Stomach (tissue), 9 donors: ENCODE results near the gene TMEM106C. TPM values are rescaled to one million over a fixed set of nuclear protein-coding genes. Genes with fewer than 3 reads are reported as not detected.
A peak's percentile ranks its signal among the peaks of the same experiment; 100 is the strongest.

Experiments used
- DNase-seq, 2 donors: peaks; one replicate each; pipeline versions ENCODE4 v3.0.0 to v3.0.0-alpha.2; 2013 to 2019
- H3K27ac ChIP-seq, 5 donors: fragments of 200-600 bp in 4 of 5; sonication (generic) in 4 of 5; one replicate each; pipeline ENCODE4 v1.5.1; 2013 to 2019; ENCODE audit warnings: mild to moderate bottlenecking in 1 of 5, moderate library complexity in 1 of 5
- H3K27me3 ChIP-seq, 3 donors: fragments of 200-600 bp; sonication (generic); one replicate each; pipeline ENCODE4 v1.5.1; 2017 to 2019; ENCODE audit warnings: mixed run types in 1 of 3
- H3K36me3 ChIP-seq, 4 donors: fragments of 200-600 bp; sonication (generic); 1 replicate in 3 of 4; 2 replicates in 1 of 4; pipeline ENCODE4 v1.5.1; 2016 to 2019
- H3K4me1 ChIP-seq, 4 donors: fragments of 200-600 bp; sonication (generic); one replicate each; pipeline ENCODE4 v1.5.1; 2016 to 2019
- H3K4me3 ChIP-seq, 4 donors: fragments of 200-600 bp; sonication (generic) in 3 of 4; one replicate each; pipeline ENCODE4 v1.5.1; 2016 to 2019; ENCODE audit warnings: mild to moderate bottlenecking in 1 of 4
- H3K9me3 ChIP-seq, 4 donors: fragments of 200-600 bp; sonication (generic); one replicate each; pipeline ENCODE4 v1.5.1; 2016 to 2019
- EP300 ChIP-seq: sonication (generic); formaldehyde crosslinking; IDR thresholded peaks from one replicate; pipeline ENCODE4 v1.6.1; 2017; ENCODE audit warnings: antibody characterized with exemption
- POLR2A ChIP-seq, 4 donors: fragments of 450-650 bp; IDR thresholded peaks; one replicate each; pipeline ENCODE4 v1.6.1; 2016; ENCODE audit warnings: antibody characterized with exemption in 4 of 4, control low read depth in 2 of 4, mild to moderate bottlenecking in 1 of 4, moderate library complexity in 1 of 4
- POLR2AphosphoS5 ChIP-seq, 3 donors: sonication (generic); formaldehyde crosslinking; IDR thresholded peaks; one replicate each; pipeline ENCODE4 v1.6.1; 2016; ENCODE audit warnings: antibody characterized with exemption in 3 of 3
- WGBS, 5 donors: extraction: QIAGEN DNeasy Blood & Tissue Kit in 3 of 5; methylation state at CpG; one replicate each; pipeline versions ENCODE4 v1.1.5 to v1.1.7; 2013 to 2018; 5-methylcytosine and 5-hydroxymethylcytosine counted together
- intact Hi-C: fragments of 100-400 bp; cut with DNase I; formaldehyde crosslinking; loops from one replicate; pipeline ENCODE4 v1.15.1; 2023; ENCODE audit warnings: low total_unique reads
- polyA plus RNA-seq, 3 donors: library from polyadenylated mRNA; stranded (reverse); fragments of 200-250 nt; gene quantifications; one replicate each; pipeline ENCODE4 v1.2.3, GENCODE V29; 2013
- total RNA-seq, 5 donors: library from RNA; depleted of rRNA; stranded (reverse); fragments of >200 nt; gene quantifications; one replicate each; pipeline versions ENCODE4 v1.1.0 to v1.2.3, GENCODE V29; 2014 to 2016
- TF ChIP-seq, protein P1 (sequence below), 7 experiments: fragments of 450-650 bp in 4 of 7; fragments of 200-600 bp in 3 of 7; sonication (generic) in 3 of 7; IDR thresholded peaks; one replicate each; pipeline ENCODE4 v1.5.1; 2016 to 2019; ENCODE audit warnings: antibody characterized with exemption in 7 of 7, control low read depth in 2 of 7, mild to moderate bottlenecking in 1 of 7
- donor health status: healthy with polysubstance abuse.
- donor health status: Bipolar disorder and iron deficiency.
- donor health status: healthy.

Gene TMEM106C
- total and polyA plus RNA-seq, 8 donors, result 29.8 to 254 (median 61.9) TPM

DNA sequence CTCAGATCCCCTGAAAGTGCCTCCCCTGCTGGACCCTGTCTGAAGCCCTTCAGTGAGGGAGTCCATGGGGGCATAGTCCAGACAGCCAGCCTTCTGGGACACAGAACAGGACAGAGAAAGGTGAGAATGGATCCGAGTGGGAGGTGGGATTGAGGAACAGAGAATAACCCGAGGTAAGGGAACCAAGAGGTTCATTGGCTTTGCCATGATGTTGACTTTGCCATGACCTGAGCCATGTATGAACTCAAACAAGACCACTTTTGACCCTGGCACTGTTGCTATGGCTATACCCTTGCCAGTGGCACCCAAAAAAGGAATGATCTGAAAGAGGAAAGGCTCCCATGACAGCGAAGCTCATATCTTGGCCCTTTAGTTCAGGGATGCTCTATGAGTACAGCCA is 36.0 kb upstream of the TMEM106C start:
- no peaks in the 10 kb centered on the region for H3K36me3 ChIP-seq
- no peak overlapping the region for H3K4me3 ChIP-seq
- no peak for TF ChIP-seq POLR2A (IDR thresholded peaks at IDR 0.05)
- TF ChIP-seq EP300, result no peak
- TF ChIP-seq POLR2AphosphoS5 (IDR thresholded peaks at IDR 0.05), result no peak
- no peak for DNase-seq
- WGBS, 5 donors, result 70 to 86% (median 80%) methylated on average over 3 of the region's 3 CpGs
- no peaks in the 10 kb centered on the region for H3K4me1 ChIP-seq
- intact Hi-C loops, result no loop called here
- H3K9me3 ChIP-seq, result no peaks in the 10 kb centered on the region
- no peak overlapping the region for H3K27ac ChIP-seq
- H3K27me3 ChIP-seq, result peaks cover 0 to 42% (median 6%) of the 10 kb centered on the region in 3 donors

DNA sequence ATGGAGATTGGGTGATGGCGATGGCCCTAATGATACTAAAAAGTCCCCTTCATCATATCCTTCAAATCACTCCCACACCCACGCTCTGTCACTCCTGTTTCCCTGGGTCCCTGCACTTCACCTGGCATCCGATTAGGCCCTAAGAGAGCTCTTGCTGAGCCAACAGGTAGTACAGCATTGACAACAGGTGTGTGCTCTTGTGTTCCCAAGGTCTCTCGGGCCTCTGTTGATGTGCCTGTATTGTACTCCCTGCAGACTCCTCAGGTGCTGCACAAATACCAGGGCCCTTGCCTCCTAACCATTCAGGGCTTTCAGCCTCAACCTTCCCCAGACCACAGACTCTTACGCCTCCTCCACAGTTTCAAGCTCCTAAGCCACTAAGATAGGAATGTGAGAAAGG is 32.8 kb upstream of the TMEM106C start:
- TF ChIP-seq EP300 (no peak), POLR2AphosphoS5 (IDR thresholded peaks at IDR 0.05) (no peak), POLR2A (IDR thresholded peaks at IDR 0.05) (no peak)
- TF ChIP-seq, protein P1, sequence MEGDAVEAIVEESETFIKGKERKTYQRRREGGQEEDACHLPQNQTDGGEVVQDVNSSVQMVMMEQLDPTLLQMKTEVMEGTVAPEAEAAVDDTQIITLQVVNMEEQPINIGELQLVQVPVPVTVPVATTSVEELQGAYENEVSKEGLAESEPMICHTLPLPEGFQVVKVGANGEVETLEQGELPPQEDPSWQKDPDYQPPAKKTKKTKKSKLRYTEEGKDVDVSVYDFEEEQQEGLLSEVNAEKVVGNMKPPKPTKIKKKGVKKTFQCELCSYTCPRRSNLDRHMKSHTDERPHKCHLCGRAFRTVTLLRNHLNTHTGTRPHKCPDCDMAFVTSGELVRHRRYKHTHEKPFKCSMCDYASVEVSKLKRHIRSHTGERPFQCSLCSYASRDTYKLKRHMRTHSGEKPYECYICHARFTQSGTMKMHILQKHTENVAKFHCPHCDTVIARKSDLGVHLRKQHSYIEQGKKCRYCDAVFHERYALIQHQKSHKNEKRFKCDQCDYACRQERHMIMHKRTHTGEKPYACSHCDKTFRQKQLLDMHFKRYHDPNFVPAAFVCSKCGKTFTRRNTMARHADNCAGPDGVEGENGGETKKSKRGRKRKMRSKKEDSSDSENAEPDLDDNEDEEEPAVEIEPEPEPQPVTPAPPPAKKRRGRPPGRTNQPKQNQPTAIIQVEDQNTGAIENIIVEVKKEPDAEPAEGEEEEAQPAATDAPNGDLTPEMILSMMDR (IDR thresholded peaks at IDR 0.05), result no peak
- intact Hi-C loops, result no loop called here
- DNase-seq, result no peak
- 84 to 94% (median 93%) methylated on average over 5 of the region's 5 CpGs for WGBS, 5 donors
- Histone ChIP-seq H3K36me3 (no peaks in the 10 kb centered on the region), H3K9me3 (no peaks in the 10 kb centered on the region), H3K27ac (no peak overlapping the region), H3K4me3 (no peak overlapping the region), H3K4me1 (peaks cover 0 to 7% (median 5%) of the 10 kb centered on the region in 4 donors), H3K27me3 (peaks cover 0 to 39% (median 0%) of the 10 kb centered on the region in 3 donors)

DNA sequence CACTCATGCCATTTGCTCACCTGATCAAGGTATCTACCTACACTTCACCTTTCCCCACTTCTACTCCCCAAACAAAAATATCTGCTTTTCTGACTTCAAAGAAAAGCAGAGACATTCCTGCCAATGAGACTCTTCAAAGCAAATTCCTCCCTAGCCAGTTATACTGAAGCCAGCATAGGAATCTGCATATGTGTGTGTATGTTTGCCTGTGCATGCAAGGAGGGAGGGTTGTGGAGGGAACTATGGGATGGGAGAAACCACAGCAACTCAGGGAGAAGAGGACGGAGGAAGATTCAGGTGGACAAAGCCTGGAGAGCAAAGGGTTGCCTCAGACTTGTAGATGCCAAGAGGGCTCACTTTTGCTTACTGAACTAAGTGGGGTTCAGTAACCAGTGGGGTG is 32.2 kb upstream of the TMEM106C start:
- H3K4me1 ChIP-seq, result peaks cover 0 to 7% (median 5%) of the 10 kb centered on the region in 4 donors
- intact Hi-C loops, result no loop called here
- H3K27ac ChIP-seq, result no peak overlapping the region
- no peaks in the 10 kb centered on the region for H3K36me3 ChIP-seq
- H3K9me3 ChIP-seq, result no peaks in the 10 kb centered on the region
- no peak overlapping the region for H3K4me3 ChIP-seq
- peaks cover 0 to 34% (median 0%) of the 10 kb centered on the region in 3 donors for H3K27me3 ChIP-seq
- TF ChIP-seq POLR2A (IDR thresholded peaks at IDR 0.05), result no peak
- TF ChIP-seq, protein P1 (IDR thresholded peaks at IDR 0.05), result no peak
- no peak for TF ChIP-seq EP300
- no peak for TF ChIP-seq POLR2AphosphoS5 (IDR thresholded peaks at IDR 0.05)
- DNase-seq, result no peak
- 44 to 100% (median 78%) methylated on average over 1 of the region's 1 CpG for whole genome bisulfite sequencing, 5 donors

DNA sequence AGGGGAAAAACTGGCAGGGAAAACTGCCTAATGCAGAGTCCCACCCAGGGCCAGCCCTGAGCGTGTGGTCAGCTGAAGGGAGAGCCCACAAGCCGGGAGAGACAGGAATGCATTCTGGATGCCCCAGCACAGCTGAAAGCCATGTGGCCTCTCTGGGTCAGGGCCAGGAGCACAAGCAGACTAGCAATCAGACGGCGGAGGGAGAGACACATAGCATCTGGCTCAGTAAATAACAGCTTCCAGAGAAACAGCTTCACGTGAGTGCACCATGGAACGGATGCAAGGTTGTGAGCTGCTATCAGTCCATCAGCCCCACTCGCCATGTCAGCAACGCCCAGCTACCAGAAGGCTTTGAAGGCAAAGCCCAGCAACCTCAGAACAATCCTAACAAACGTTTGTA is 28.2 kb upstream of the TMEM106C start:
- intact Hi-C loops, result no loop called here
- TF ChIP-seq, protein P1 (IDR thresholded peaks at IDR 0.05), result no peak
- TF ChIP-seq POLR2A (IDR thresholded peaks at IDR 0.05) (no peak), POLR2AphosphoS5 (IDR thresholded peaks at IDR 0.05) (no peak), EP300 (no peak)
- peak; percentile 28 to 82 for DNase-seq
- H3K27ac ChIP-seq, result no peak overlapping the region
- H3K27me3 ChIP-seq, result peaks cover 0 to 12% (median 0%) of the 10 kb centered on the region in 3 donors
- peaks cover 0 to 7% (median 5%) of the 10 kb centered on the region in 4 donors for H3K4me1 ChIP-seq
- H3K36me3 ChIP-seq, result no peaks in the 10 kb centered on the region
- 29 to 36% (median 34%) methylated on average over 6 to 9 of the region's 9 CpGs for WGBS, 5 donors
- H3K9me3 ChIP-seq, result no peaks in the 10 kb centered on the region
- no peak overlapping the region for H3K4me3 ChIP-seq

DNA sequence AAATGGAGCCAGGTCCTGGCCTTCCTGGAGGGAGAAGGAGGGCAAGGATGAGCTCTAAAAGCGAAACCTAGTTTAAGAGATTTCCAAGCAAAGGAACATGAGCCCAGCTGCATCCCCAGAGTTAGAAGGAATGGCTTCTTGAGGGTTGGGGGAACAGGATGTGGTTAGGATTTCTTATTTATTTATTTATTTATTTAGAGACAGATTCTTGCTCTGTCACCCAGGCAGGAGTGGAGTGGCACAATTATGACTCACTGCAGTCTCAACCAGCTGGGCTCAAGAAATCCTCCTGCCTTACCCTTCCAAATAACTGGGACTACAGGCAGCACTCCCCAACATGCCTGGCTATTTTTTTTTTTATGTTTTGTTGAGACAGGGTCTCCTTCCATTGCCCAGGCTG is 25.3 kb upstream of the TMEM106C start:
- peaks cover 0 to 17% (median 14%) of the 10 kb centered on the region in 4 donors for H3K4me1 ChIP-seq
- TF ChIP-seq EP300, result no peak
- no peak for TF ChIP-seq POLR2A (IDR thresholded peaks at IDR 0.05)
- TF ChIP-seq, protein P1 (IDR thresholded peaks at IDR 0.05), result no peak
- TF ChIP-seq POLR2AphosphoS5 (IDR thresholded peaks at IDR 0.05), result no peak
- 78 to 100% (median 100%) methylated on average over 1 of the region's 1 CpG for WGBS, 5 donors
- no peaks in the 10 kb centered on the region for H3K9me3 ChIP-seq
- H3K36me3 ChIP-seq, result no peaks in the 10 kb centered on the region
- DNase-seq, result no peak
- H3K27me3 ChIP-seq, result peaks cover 2 to 32% (median 18%) of the 10 kb centered on the region in 3 donors
- intact Hi-C loops, result no loop called here
- H3K27ac ChIP-seq, result no peak overlapping the region
- H3K4me3 ChIP-seq, result no peak overlapping the region
